HG03575 (cell line): ENCODE measurements around the gene PLEKHG1.

Source experiments
- ATAC-seq: cut with Tn5 transposase; IDR thresholded peaks from one replicate; pipeline ENCODE4 v1.9.1; 2021; ENCODE audit not compliant: unreplicated experiment, insufficient number of reproducible peaks, low FRiP score; ENCODE audit errors: extremely low read depth

The PLEKHG1 gene

GRCh38 chr6:150587637-150588036 lies 12.0 kb upstream of the PLEKHG1 start:
- no peak for ATAC-seq

GRCh38 chr6:150588888-150589499 lies 10.7 kb upstream of the PLEKHG1 start:
- ATAC-seq = no peak

- ATAC-seq = no peak
These were observed 9.8 kb upstream of the PLEKHG1 start for GRCh38 chr6:150589852-150590251.

- ATAC-seq = no peak
These were observed 9.2 kb upstream of the PLEKHG1 start for GRCh38 chr6:150590446-150590845.

- no peak for ATAC-seq
These were observed 7.2 kb upstream of the PLEKHG1 start for GRCh38 chr6:150592377-150592995.

GRCh38 chr6:150593119-150593518 lies 6.6 kb upstream of the PLEKHG1 start:
- ATAC-seq = no peak

GRCh38 chr6:150596439-150596838 lies 3.2 kb upstream of the PLEKHG1 start:
- ATAC-seq = no peak

- ATAC-seq = no peak
These were observed 1.3 kb upstream of the PLEKHG1 start for GRCh38 chr6:150598401-150598800.

GRCh38 chr6:150598858-150599198 lies 857 bp upstream of the PLEKHG1 start:
- no peak for ATAC-seq

- ATAC-seq = no peak
These were observed 270 bp downstream of the PLEKHG1 start for GRCh38 chr6:150600010-150600300.

- peak; percentile 50 for ATAC-seq
These were observed 774 bp downstream of the PLEKHG1 start for GRCh38 chr6:150600301-150601017.

- no peak for ATAC-seq
These were observed 1.8 kb downstream of the PLEKHG1 start for GRCh38 chr6:150601439-150601838.

GRCh38 chr6:150603176-150603575 lies 3.5 kb downstream of the PLEKHG1 start:
- no peak for ATAC-seq

GRCh38 chr6:150604467-150604866 lies 4.8 kb downstream of the PLEKHG1 start:
- ATAC-seq = no peak

GRCh38 chr6:150605333-150605732 lies 5.6 kb downstream of the PLEKHG1 start:
- ATAC-seq = no peak

GRCh38 chr6:150606168-150606591 lies 6.5 kb downstream of the PLEKHG1 start:
- ATAC-seq = no peak

GRCh38 chr6:150606647-150607328 lies 7.1 kb downstream of the PLEKHG1 start:
- no peak for ATAC-seq

- no peak for ATAC-seq
These were observed 7.6 kb downstream of the PLEKHG1 start for GRCh38 chr6:150607329-150607650.

- ATAC-seq = no peak
These were observed 10.9 kb downstream of the PLEKHG1 start for GRCh38 chr6:150610584-150610983.

- ATAC-seq = no peak
These were observed 13.6 kb downstream of the PLEKHG1 start for GRCh38 chr6:150613269-150613668.
